Peyer's patch (tissue), 4 donors: Measurements from ENCODE around the gene SLC1A1. TPM values are rescaled to one million over a fixed set of nuclear protein-coding genes. Genes with fewer than 3 reads are reported as not detected.

Experiments used
- DNase-seq, 3 donors: peaks; one replicate each; pipeline ENCODE4 v3.0.0-alpha.2; 2017 to 2019
- H3K27ac ChIP-seq, 4 donors: fragments of 200-600 bp; sonication (generic); one replicate each; pipeline ENCODE4 v1.5.1; 2016 to 2019
- H3K27me3 ChIP-seq, 2 donors: fragments of 200-600 bp; sonication (generic); one replicate each; pipeline ENCODE4 v1.5.1; 2019
- H3K36me3 ChIP-seq, 3 donors: fragments of 200-600 bp; sonication (generic); one replicate each; pipeline ENCODE4 v1.5.1; 2016 to 2019
- H3K4me1 ChIP-seq, 4 donors: fragments of 200-600 bp; sonication (generic); one replicate each; pipeline ENCODE4 v1.5.1; 2016 to 2019
- H3K4me3 ChIP-seq, 4 donors: fragments of 200-600 bp; sonication (generic); 1 replicate in 3 of 4; 2 replicates in 1 of 4; pipeline ENCODE4 v1.5.1; 2016 to 2019; ENCODE audit warnings: mild to moderate bottlenecking in 1 of 4
- H3K9me3 ChIP-seq, 4 donors: fragments of 200-600 bp; sonication (generic); one replicate each; pipeline ENCODE4 v1.5.1; 2016 to 2019; ENCODE audit warnings: mild to moderate bottlenecking in 1 of 4
- CTCF ChIP-seq, 6 experiments: fragments of 450-650 bp in 4 of 6; fragments of 200-600 bp in 2 of 6; sonication (generic) in 1 of 6; IDR thresholded peaks; one replicate each; pipeline ENCODE4 v1.5.1; 2017 to 2019; ENCODE audit warnings: antibody characterized with exemption in 6 of 6, mild to moderate bottlenecking in 3 of 6, moderate library complexity in 1 of 6
- POLR2A ChIP-seq, 2 donors: fragments of 450-650 bp; IDR thresholded peaks; one replicate each; pipeline ENCODE4 v1.5.1; 2017; ENCODE audit warnings: antibody characterized with exemption in 2 of 2, mild to moderate bottlenecking in 2 of 2, moderate library complexity in 2 of 2
- total RNA-seq, 4 donors: library from RNA; depleted of rRNA; stranded (reverse); fragments of >200 nt; gene quantifications; one replicate each; pipeline ENCODE4 v1.1.0, GENCODE V29; 2016

The SLC1A1 gene
- total RNA-seq, 4 donors from 2014 or later, result 5.0 to 357 (median 145) TPM

- H3K27me3 ChIP-seq, result no peaks in the 10 kb centered on the region
- H3K27ac ChIP-seq, result no peak overlapping the region
- H3K4me1 ChIP-seq, result no peaks in the 10 kb centered on the region
- DNase-seq, result no peak
- no peaks in the 10 kb centered on the region for H3K9me3 ChIP-seq
- no peaks in the 10 kb centered on the region for H3K36me3 ChIP-seq
- TF ChIP-seq CTCF (IDR thresholded peaks at IDR 0.05), result no peak
- TF ChIP-seq POLR2A (IDR thresholded peaks at IDR 0.05), result no peak
- no peak overlapping the region for H3K4me3 ChIP-seq
These were observed 65.0 kb downstream of the SLC1A1 start for GRCh38 chr9:4555236-4555635.

DNA sequence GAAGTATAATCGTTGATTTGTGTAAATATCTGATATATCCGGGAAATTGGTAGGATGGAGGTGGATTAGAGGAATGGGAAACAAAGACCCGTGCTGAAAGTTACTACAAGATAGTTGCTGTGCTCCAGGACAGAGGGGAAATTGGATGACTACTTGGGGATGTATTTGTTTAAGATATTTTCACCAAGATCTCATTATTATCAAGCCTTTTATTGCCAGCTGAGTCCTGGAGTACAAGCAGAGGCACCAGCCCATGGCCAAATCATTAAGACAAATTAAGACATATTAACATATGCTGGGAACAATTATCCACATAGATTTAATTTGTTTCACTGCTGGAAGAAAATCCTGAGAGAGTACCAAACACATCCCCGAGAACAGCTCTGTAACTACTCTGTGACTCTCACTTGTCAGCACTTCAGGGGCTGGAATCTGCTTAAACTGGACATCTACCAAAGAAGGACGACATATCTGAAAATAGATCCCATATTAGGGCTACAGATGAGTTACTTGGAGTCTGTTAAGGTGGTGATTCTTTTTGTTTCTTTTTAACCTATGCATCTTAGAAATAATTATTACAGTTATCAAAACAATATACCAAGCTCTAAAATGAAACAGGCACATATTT lies 68.2 kb downstream of the SLC1A1 start:
- H3K4me1 ChIP-seq, result no peaks in the 10 kb centered on the region
- no peak for DNase-seq
- H3K27me3 ChIP-seq, result no peaks in the 10 kb centered on the region
- H3K36me3 ChIP-seq, result peaks cover 0 to 14% (median 0%) of the 10 kb centered on the region in 3 donors
- no peak overlapping the region for H3K27ac ChIP-seq
- H3K4me3 ChIP-seq, result no peak overlapping the region
- H3K9me3 ChIP-seq, result no peaks in the 10 kb centered on the region
- TF ChIP-seq POLR2A (IDR thresholded peaks at IDR 0.05) (no peak), CTCF (IDR thresholded peaks at IDR 0.05) (no peak)

GRCh38 chr9:4559261-4560182 lies 69.3 kb downstream of the SLC1A1 start:
- H3K27ac ChIP-seq, result no peak overlapping the region
- no peaks in the 10 kb centered on the region for H3K27me3 ChIP-seq
- DNase-seq, result no peak
- no peaks in the 10 kb centered on the region for H3K9me3 ChIP-seq
- H3K4me3 ChIP-seq, result no peak overlapping the region
- no peak for TF ChIP-seq POLR2A (IDR thresholded peaks at IDR 0.05)
- no peak for TF ChIP-seq CTCF (IDR thresholded peaks at IDR 0.05)
- H3K36me3 ChIP-seq, result peaks cover 0 to 24% (median 0%) of the 10 kb centered on the region in 3 donors
- no peaks in the 10 kb centered on the region for H3K4me1 ChIP-seq

DNA sequence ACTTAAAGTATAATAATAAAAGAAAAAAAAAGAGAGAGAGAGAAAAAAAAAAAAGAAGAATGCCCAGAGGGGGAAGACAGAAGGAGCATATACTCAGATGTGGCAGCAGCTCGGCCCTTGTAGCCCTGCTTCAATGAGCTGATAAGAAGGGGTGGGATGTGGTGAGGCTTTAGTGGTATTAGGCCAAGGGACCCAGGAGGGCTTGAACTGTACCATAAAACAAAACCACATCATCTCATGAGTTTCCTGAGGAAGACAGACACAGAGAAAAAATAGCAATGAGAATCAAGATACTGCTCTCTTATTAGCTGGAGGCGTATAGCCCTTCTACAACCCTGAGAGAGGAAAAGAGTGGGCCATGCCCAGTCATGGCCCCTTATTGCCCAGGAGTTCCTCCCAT lies 72.8 kb downstream of the SLC1A1 start:
- no peaks in the 10 kb centered on the region for H3K27me3 ChIP-seq
- no peak overlapping the region for H3K27ac ChIP-seq
- no peak for DNase-seq
- H3K4me1 ChIP-seq, result no peaks in the 10 kb centered on the region
- H3K36me3 ChIP-seq, result peaks cover 0 to 41% (median 0%) of the 10 kb centered on the region in 3 donors
- H3K4me3 ChIP-seq, result no peak overlapping the region
- no peak for TF ChIP-seq POLR2A (IDR thresholded peaks at IDR 0.05)
- no peak for TF ChIP-seq CTCF (IDR thresholded peaks at IDR 0.05)
- H3K9me3 ChIP-seq, result no peaks in the 10 kb centered on the region

DNA sequence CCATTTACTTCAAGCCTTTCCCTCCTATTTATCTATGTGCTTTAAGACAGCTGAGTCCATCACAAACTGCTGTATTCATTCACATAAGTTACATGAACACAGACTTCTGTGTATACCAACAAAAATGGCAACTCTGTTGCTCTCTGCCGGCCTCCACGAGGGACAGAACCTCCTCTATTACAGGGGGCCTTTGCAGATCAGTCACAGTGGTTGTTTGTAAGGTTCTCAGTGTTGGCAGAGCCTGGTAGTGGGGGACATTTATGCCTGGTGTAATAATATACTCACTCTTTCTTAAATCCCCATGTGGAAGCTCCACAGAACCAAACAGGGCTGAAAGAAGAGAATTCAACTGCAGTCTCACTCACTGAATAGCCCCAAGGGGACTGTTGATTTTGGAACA lies 76.5 kb downstream of the SLC1A1 start:
- no peaks in the 10 kb centered on the region for H3K4me1 ChIP-seq
- H3K36me3 ChIP-seq, result peaks cover 0 to 37% (median 0%) of the 10 kb centered on the region in 3 donors
- no peaks in the 10 kb centered on the region for H3K9me3 ChIP-seq
- no peak overlapping the region for H3K4me3 ChIP-seq
- TF ChIP-seq POLR2A (IDR thresholded peaks at IDR 0.05), result no peak
- no peak for TF ChIP-seq CTCF (IDR thresholded peaks at IDR 0.05)
- H3K27ac ChIP-seq, result no peak overlapping the region
- DNase-seq, result no peak
- H3K27me3 ChIP-seq, result no peaks in the 10 kb centered on the region
